ENCODE results near the gene KAT2A. TPM values are rescaled to one million over a fixed set of nuclear protein-coding genes. Genes with fewer than 3 reads are reported as not detected.

Gene KAT2A
- total RNA-seq, 1 experiment from 2014 or later, result 8.6 TPM

- no peak for DNase-seq (ENCODE audit: low read depth)
Observed at GRCh38 chr17:42114118-42114517, 7.0 kb downstream of the KAT2A start.

- DNase-seq (ENCODE audit: low read depth), result no peak
Observed at GRCh38 chr17:42113293-42114069, 7.7 kb downstream of the KAT2A start.

GRCh38 chr17:42112552-42113176, 8.5 kb downstream of the KAT2A start, which contains the start of gene DHX58:
Gene DHX58, minus strand, starts transcription at chr17:42112714. Its CDS starts 822 bp downstream, at chr17:42111892.
- DNase-seq (ENCODE audit: low read depth), result peak; percentile 84

- peak; percentile 55 for DNase-seq (ENCODE audit: low read depth)
Observed at GRCh38 chr17:42111871-42112551, 9.2 kb downstream of the KAT2A start.

GRCh38 chr17:42111265-42111636, 9.9 kb downstream of the KAT2A start:
- DNase-seq (ENCODE audit: low read depth), result no peak

- no peak for DNase-seq (ENCODE audit: low read depth)
Observed at GRCh38 chr17:42110301-42111264, 10.6 kb downstream of the KAT2A start.

GRCh38 chr17:42109086-42109485, 12.1 kb downstream of the KAT2A start:
- no peak for DNase-seq (ENCODE audit: low read depth)

- DNase-seq (ENCODE audit: low read depth), result no peak
Observed at GRCh38 chr17:42107597-42108576, 13.3 kb downstream of the KAT2A start.

GRCh38 chr17:42107124-42107523, 14.0 kb downstream of the KAT2A start:
- no peak for DNase-seq (ENCODE audit: low read depth)

- DNase-seq (ENCODE audit: low read depth), result no peak
Observed at GRCh38 chr17:42106009-42106408, 15.2 kb downstream of the KAT2A start.

GRCh38 chr17:42104264-42104663, 16.9 kb downstream of the KAT2A start:
- no peak for DNase-seq (ENCODE audit: low read depth)

- DNase-seq (ENCODE audit: low read depth), result no peak
Observed at GRCh38 chr17:42103221-42103954, 17.8 kb downstream of the KAT2A start.

GRCh38 chr17:42101513-42102292, 19.5 kb downstream of the KAT2A start:
- DNase-seq (ENCODE audit: low read depth), result peak; percentile 46

- no peak for DNase-seq (ENCODE audit: low read depth)
Observed at GRCh38 chr17:42098730-42099399, 22.3 kb downstream of the KAT2A start.

GRCh38 chr17:42097691-42098631, 23.2 kb downstream of the KAT2A start, which contains the start of gene ZNF385C:
Gene ZNF385C, minus strand, starts transcription at chr17:42098473. Its CDS starts 35,417 bp downstream, at chr17:42063056.
- no peak for DNase-seq (ENCODE audit: low read depth)

GRCh38 chr17:42096360-42097111, 24.6 kb downstream of the KAT2A start:
- DNase-seq (ENCODE audit: low read depth), result no peak

Data from M059J (cell line).